Retinal pigment epithelial cell (primary cell): Measurements from ENCODE around the gene RPUSD4.

Source experiments
- DNase-seq: peaks from one replicate; pipeline ENCODE4 v3.0.0-alpha.2; 2010; ENCODE audit warnings: low read depth
- H3K4me3 ChIP-seq: 2 replicates; pipeline ENCODE4 v1.5.1; 2011; ENCODE audit warnings: mild to moderate bottlenecking, low read length, control low read depth, moderate library complexity
- TF ChIP-seq, protein P1 (sequence below): conservative IDR thresholded peaks from 2 replicates; pipeline ENCODE4 v1.5.1; 2011; ENCODE audit warnings: low read depth, low read length, control low read depth, inconsistent platforms

Gene RPUSD4

DNA sequence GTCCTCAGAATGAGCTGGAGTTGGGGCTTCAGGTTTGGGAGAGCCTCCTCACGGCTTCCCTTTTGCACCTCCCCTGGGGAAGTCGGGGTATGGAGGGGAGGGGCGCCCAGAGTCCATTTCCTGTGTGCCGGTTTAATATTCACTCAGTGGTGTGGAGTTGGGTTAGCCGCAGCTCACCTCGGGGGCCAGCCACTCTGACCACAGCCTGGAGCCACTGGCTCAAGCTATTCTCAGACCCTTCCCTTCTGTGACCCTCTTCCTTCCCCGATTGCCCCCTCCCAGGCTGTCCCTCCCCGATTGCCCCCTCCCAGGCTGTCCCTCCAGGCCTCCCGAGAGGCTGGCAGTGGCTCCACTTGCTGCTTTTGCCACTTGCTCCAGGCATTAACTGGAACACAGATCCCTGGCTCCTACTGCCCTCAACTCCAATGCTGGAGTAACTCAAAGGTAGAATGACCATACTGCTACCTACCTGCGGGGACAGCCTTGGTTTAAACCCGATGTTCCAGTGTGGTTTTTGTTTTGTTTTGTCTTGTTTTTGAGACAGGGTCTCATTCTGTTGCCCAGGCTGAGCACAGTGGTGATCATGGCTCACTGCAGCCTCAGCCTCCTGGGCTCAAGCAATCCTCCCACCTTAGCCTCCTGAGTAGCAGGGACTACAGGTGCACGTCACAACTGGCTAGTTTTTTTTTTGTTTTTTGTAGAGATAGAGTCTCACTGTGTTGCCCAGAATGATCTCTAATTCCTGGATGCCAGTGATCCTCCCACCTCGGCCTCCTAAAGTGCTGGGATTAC is 29.3 kb downstream of the RPUSD4 start:
- H3K4me3 ChIP-seq, result no peak overlapping the region
- no peak for DNase-seq
- TF ChIP-seq, protein P1, sequence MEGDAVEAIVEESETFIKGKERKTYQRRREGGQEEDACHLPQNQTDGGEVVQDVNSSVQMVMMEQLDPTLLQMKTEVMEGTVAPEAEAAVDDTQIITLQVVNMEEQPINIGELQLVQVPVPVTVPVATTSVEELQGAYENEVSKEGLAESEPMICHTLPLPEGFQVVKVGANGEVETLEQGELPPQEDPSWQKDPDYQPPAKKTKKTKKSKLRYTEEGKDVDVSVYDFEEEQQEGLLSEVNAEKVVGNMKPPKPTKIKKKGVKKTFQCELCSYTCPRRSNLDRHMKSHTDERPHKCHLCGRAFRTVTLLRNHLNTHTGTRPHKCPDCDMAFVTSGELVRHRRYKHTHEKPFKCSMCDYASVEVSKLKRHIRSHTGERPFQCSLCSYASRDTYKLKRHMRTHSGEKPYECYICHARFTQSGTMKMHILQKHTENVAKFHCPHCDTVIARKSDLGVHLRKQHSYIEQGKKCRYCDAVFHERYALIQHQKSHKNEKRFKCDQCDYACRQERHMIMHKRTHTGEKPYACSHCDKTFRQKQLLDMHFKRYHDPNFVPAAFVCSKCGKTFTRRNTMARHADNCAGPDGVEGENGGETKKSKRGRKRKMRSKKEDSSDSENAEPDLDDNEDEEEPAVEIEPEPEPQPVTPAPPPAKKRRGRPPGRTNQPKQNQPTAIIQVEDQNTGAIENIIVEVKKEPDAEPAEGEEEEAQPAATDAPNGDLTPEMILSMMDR, result no peak

DNA sequence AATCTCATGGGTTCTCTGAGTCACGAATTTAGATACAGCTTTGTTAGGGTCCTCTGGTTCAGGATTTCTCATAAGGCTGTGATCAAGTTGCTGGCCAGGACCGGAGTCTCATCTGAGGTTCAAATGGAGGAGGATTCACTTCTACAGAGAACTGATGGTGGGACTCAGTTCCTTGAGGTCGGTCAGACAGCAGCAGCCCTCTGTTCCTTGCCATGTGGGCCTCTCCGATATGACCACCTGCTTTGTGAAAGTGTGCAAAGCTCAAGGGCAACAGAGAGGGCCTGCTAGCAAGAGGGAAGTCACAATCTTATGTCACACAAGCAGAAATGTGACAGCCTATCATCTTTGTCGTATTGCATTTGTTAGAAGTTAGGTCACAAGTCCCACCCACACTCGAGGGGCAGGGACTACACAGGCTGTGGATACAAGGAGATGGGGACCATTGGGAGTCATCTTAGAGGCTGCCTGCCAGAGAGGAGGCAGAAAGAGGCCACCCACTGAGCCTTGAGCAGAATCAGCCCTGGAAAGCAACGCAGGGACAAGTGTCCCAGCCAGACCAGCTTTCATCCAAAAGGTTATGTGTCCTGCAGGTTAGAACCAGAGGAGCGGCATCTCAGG is 34.5 kb downstream of the RPUSD4 start:
- TF ChIP-seq, protein P1, result no peak
- DNase-seq, result no peak
- H3K4me3 ChIP-seq, result no peak overlapping the region

DNA sequence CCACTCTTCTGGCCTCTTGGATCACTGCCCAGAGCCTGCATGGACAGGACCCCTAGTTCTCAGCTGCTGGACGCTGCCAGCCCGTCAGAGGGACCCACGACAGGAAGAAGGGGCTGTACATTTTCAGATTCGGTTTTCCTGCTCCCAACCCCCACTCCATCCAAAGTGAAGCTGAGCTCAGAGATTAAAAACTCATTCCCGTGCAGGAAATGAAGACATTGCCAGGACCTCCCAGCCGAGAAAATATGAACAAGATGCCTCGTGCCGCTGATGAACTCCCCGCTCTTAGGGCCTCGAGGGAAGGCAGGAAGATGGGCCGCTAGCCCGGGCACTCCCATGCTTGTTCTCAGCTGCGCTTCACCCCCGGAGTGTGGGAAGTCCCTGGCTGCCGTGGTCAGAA is 36.1 kb downstream of the RPUSD4 start:
- TF ChIP-seq, protein P1, result no peak
- no peak for DNase-seq
- no peak overlapping the region for H3K4me3 ChIP-seq

DNA sequence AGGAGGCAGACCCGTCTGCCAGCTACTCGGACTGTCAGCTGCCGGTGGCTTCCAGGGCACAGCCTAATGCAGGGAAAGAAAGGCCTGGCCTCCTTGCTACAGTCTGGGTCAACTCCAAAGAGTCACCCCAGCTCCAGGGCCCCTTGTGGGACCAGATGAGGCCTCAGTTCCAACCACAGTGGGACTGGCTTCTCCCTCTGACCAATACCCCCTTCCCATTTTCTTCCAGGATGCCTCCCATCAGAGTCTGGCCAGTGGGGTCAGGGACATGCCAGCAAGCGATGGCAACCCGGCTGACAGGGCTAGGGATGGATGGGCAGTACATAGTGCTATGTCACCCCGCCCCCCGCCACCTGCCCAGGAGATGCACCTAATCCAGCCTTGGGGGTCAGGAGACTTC is 36.6 kb downstream of the RPUSD4 start:
- TF ChIP-seq, protein P1, result no peak
- no peak for DNase-seq
- no peak overlapping the region for H3K4me3 ChIP-seq

DNA sequence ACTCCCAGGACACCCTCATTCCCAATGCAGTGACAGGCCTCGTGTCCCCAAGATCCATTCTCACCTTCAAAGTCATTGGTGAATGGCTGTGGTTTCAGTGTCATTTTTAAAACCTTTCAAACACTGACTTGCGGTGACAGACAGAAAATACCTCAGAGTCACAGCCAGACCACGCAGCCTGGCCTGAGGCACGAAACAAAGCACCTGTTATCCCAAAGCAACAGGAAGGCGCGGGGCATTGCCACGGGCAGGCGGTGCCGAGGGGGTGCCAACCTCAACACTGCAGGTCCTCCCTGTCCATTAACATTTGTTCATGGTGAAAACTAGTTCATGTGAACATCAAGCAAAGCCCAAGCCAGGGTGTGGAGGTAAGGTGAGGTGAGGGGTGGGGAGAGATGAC is 38.2 kb downstream of the RPUSD4 start:
- no peak for DNase-seq
- TF ChIP-seq, protein P1, result no peak
- H3K4me3 ChIP-seq, result no peak overlapping the region

DNA sequence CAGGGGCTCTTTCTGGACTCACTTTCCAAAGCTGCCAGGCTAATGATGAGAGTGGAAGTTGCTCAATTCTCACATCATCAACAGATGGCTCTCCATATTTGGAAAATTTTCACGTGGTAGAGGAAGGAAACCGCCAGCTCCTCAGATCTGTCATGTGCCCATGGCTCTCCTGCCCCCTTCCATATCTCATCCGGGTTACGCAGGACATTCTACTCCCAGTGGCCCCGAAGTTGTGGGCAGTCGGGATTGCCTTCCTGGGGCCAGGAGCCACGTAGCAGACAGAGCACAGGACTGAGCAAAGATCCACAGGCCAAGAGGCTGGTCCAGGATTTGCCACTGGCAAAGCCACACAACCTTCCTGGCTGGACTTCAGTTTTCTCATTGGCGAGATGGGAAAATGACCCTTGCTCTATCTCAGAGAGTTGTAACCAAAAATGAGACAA is 38.8 kb downstream of the RPUSD4 start:
- DNase-seq, result no peak
- TF ChIP-seq, protein P1, result no peak

DNA sequence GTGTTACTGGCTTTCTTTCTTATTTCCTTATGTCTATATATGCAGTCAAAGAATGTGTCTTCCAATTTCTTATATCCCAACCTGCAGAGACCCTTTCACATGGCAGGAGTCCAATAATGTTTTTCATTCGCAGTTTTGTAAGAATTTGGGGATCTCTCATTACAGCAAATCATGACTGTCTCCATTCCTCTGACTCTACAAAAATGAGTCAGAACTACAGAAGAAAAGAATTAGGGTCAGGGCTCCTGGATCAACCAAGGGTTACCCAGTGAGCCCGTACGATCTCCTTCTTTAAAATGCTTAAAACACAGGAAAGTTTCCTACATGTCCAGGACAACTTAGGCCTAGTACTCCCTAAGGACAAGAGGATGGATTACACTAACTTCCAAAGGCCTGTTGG is 42.2 kb downstream of the RPUSD4 start:
- TF ChIP-seq, protein P1, result no peak
- no peak overlapping the region for H3K4me3 ChIP-seq
- no peak for DNase-seq

More for the DNA sequence above, 38.8 kb downstream of the RPUSD4 start:
- no peak overlapping the region for H3K4me3 ChIP-seq
